PFSK-1 (cell line): ENCODE data around the gene COL23A1.

ENCODE experiments used
- POLR2AphosphoS5 ChIP-seq: IDR thresholded peaks from 2 replicates; pipeline ENCODE4 v1.6.1; 2012; ENCODE audit warnings: low read depth, mild to moderate bottlenecking, control low read depth, low read length, moderate library complexity
- REST ChIP-seq, 2 experiments: IDR thresholded peaks; 2 replicates each; pipeline versions ENCODE4 v1.6.1 to v1.8.0; 2011 to 2012; ENCODE audit warnings: low read depth in 2 of 2, low read length in 2 of 2, control low read depth in 1 of 2, inconsistent platforms in 1 of 2, mild to moderate bottlenecking in 1 of 2, moderate library complexity in 1 of 2; ENCODE audit not compliant: insufficient read depth in 1 of 2
- SIN3A ChIP-seq: IDR thresholded peaks from 2 replicates; pipeline ENCODE4 v1.6.1; 2012; ENCODE audit warnings: mild to moderate bottlenecking, low read length, moderate library complexity, borderline replicate concordance; ENCODE audit not compliant: insufficient read depth
- TAF1 ChIP-seq: IDR thresholded peaks from 2 replicates; pipeline ENCODE4 v1.6.1; 2012; ENCODE audit warnings: low read length, control low read depth, borderline replicate concordance; ENCODE audit not compliant: insufficient read depth

- TF ChIP-seq REST (IDR thresholded peaks at IDR 0.05; ENCODE audit: insufficient read depth in 1 of 2, low read depth in 2 of 2, low read length in 2 of 2) (no peak), TAF1 (no peak), POLR2AphosphoS5 (no peak), SIN3A (no peak)
These were observed 51.4 kb downstream of the COL23A1 start for GRCh38 chr5:178538741-178539229.
